ENCODE measurements around the gene LY6G6C.

GRCh38 chr6:31669676-31670075 is 51.9 kb downstream of the LY6G6C start, which contains the start of gene LY6G5B:
- TF ChIP-seq CTCF (IDR thresholded peaks at IDR 0.05): no peak
- TF ChIP-seq POLR2A (IDR thresholded peaks at IDR 0.05): no peak
